Amniotic stem cell (primary cell): ENCODE data around the gene OR5D18.
"Not testable (repeated sequence)": the region's sequence is repeated elsewhere in the genome, so short reads cannot be mapped to it uniquely, and the experiment has no call there.

Experiments
- DNase-seq: peaks from one replicate; lab custom pipeline; 2025; lab: John Stamatoyannopoulos, UW

Gene OR5D18

DNA sequence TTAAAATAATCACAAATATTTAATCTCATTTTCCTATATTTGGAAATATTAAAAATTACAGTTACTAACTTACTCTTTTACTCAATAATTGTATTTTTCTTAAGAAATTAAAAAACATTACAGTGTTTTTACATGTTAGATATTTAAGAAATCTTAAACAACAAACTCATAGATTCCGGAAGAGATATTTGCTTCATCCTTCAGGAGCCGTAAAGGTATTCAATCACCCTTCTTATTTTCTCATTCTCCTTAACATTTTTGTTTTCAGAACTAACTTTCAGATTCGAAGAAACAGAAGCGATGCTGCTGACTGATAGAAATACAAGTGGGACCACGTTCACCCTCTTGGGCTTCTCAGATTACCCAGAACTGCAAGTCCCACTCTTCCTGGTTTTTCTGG, at the start of gene OR5D18:
OR5D18 (plus strand) TSS at position 301 of the 400 bp plus-strand sequence; CDS start at position 301, 0 bp downstream.
- no peak for DNase-seq

DNA sequence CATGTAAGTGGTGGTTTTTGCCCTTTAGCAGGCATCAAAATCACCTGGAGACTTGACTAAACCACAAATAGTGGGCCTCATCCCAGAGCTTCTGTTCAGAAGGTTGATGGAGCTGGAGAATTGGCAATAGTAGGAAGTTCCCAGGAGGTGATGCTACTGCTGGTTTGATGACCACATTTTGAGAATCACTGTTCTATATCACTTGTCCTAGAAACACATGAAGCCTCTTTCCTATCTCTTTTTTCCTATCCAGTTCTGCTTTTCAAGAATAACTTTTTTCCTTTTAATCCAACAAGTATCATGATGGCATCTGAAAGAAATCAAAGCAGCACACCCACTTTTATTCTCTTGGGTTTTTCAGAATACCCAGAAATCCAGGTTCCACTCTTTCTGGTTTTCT, 46.3 kb upstream of the OR5D18 start, which contains the start of gene OR5D13:
OR5D13 (plus strand) TSS at position 301 of the 400 bp plus-strand sequence; CDS start at position 301, 0 bp downstream.
- DNase-seq = no peak

DNA sequence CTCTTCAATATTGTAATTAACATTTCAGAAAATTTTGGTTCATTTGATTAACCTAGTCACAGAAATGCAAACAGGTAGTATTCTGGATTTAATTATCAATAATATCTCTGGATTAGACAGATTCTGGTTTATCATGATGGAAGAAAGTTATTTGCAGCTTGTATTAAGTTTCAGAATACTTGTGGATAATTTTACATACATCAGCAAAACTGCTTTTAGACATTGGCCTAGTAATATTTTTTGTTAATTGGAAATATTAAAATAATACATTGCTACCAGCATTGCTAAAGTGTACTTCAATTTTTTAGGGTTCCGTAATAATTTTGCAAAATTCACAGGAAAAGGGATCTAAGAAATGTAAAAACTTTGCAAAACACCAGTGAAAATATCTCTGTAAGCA, 27.8 kb upstream of the OR5D18 start:
- DNase-seq = no peak

DNA sequence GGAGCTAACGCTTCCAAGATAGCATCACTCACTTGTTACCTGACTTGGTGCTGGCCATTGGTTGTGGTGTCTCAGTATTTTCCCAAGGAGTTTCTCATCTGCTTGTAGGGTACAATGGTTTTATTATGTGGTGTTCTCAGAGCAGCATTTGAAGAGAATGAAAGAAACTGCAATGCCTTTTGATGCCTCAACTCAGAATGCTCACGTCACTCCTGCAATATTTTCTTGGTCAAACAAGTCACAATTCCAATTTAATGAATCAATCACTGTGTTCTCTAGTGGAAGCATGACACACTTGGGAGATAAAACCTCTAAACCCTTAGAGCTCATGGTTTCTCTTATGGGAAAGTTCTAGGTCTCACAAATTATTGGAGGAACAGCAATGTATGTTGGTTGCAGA, 26.1 kb upstream of the OR5D18 start:
- no peak for DNase-seq

DNA sequence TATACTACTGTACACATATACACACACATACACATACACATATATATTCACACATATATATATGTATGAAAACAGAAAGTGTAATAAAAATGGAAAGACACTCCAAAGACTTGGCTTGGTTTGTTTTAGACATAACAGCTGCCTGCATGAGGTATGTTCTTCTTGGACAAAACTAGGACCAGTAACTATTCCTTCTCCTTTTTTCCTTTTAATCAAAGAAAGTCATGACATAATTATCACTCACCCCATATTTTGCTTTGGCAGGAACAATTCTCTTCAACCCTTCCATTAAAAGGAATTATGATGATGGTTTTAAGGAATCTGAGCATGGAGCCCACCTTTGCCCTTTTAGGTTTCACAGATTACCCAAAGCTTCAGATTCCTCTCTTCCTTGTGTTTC, 24.2 kb upstream of the OR5D18 start, which contains the start of gene OR5D14:
OR5D14 (plus strand) TSS at position 301 of the 400 bp plus-strand sequence; CDS start at position 301, 0 bp downstream.
- no peak for DNase-seq

DNA sequence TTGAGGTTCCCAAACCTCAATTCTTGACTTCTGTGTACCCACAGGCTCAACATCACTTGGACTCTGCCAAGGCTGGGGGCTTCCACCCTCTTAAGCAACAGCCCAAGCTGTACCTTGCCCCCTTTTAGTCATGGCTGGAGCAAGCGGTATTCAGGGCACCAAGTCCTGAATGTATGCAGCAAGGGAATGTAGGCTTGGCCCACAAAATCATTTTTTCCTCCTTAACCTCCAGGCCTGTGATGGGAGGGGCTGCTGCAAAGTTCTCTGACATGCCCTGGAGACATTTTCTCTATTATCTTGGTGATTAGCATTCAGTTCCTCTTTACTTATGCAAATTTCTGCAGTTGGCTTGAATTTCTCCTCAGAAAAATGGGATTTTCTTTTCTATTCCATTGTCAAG, 13.2 kb upstream of the OR5D18 start:
- no peak for DNase-seq

DNA sequence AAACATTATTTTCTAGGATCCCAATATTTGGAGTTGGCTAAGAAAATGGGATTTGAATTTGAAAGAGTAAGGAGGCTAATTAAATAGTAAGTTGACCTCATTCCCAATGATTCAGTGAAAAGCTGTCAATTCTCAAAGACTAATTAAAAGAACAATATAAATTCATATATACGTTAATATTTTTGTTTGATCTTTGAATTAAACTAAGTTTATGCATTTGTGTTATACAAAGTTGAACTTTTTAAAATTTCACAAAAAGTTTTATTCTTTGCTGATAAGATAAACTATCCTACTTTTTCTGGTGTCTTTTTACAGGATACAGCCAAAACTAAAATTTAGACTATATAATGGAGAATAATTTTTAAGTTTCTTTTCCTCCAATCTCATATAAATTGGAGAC, 8.4 kb upstream of the OR5D18 start, which contains the start of gene OR5L1:
OR5L1 (plus strand) TSS at position 301 of the 400 bp plus-strand sequence. CDS start 100 bp downstream, outside the sequence.
- no peak for DNase-seq

DNA sequence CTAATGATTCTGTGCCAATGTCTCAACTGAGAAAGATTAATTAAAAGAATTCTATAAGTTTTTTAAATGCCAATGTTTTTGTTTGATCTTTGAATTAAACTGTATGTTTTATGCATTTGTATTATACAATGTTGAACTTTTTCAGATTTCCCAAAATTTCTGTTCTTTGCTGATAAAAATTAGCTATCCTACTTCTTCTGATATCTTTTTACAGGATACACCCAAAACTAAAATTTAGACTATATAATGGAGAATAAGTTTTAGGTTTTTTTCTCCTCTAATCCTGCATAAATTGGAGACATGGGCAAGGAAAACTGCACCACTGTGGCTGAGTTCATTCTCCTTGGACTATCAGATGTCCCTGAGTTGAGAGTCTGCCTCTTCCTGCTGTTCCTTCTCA, 7.5 kb downstream of the OR5D18 start, which contains the start of gene OR5L2:
OR5L2 (plus strand) TSS at position 301 of the 400 bp plus-strand sequence; CDS start at position 301, 0 bp downstream.
- DNase-seq = no peak

DNA sequence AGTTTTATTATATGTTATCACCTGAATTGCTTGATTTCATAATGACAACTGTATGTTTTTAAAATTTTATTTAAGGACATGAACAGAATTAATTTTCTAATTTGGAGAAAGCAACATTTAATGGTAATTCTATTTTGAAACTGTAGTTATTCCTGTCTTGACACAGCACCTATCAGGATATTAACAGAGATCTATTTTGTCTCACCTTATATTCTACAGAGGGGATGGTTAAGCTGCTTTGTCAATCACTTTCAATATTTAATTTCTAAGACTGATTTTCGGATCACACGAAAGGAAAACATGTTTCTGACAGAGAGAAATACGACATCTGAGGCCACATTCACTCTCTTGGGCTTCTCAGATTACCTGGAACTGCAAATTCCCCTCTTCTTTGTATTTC, 19.0 kb downstream of the OR5D18 start, which contains the start of gene OR5D16:
OR5D16 (plus strand) TSS at position 301 of the 400 bp plus-strand sequence; CDS start at position 301, 0 bp downstream.
- DNase-seq = no peak

DNA sequence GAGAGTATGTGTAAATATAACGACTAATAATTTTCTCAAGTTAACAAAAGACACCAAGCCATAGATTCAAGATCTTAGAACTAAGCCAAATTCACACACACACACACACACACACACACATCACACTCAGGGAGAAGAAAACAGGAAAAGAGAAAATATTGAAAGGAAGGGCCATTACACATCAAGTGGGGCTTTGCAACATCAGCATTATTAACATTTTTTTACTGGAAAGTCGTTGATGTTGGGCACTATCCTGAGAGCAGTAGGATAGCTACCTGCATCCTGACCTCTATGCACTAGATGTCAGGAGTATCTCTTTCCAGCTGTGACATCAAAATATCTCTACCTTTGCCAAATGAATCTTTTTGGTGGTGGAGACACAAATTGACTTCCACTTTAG, 28.0 kb downstream of the OR5D18 start:
- no peak for DNase-seq

DNA sequence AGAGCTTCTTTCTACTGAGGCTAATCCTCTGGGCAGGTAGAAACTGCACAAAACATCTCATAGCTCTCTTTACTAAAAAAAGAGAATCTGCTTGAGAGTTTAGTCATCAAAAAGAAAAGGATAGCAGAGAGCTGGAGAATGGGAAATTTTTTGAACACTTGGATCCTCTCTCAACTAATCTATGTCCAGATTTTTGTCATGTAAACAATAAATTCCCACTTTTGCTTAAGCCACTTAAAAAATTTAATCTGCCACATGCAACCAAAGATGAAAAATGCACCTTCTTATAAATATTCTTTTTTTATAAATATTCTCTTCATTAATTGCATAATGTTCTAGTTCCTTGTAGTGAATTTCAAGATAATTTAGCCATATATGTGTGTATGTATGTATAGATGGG, 29.6 kb downstream of the OR5D18 start:
- DNase-seq = no peak

DNA sequence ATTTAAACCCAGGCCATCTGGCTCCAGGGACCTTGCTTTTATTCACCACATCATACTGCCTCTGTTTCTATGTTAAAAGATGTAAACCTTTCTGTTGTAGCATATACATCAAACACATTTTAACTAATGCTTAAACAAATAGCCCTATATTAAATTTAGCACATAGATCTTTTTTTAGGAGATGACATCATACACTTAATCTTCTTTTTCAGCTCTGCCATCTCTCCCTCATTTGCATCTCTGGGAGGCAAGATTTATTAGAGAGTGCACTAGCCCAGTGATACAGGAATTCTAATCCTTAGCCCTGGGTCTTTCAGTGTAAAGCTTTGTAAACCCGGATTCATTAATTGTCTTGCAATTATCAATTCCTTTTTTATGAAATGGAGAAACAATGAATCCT, 32.7 kb downstream of the OR5D18 start:
- no peak for DNase-seq

DNA sequence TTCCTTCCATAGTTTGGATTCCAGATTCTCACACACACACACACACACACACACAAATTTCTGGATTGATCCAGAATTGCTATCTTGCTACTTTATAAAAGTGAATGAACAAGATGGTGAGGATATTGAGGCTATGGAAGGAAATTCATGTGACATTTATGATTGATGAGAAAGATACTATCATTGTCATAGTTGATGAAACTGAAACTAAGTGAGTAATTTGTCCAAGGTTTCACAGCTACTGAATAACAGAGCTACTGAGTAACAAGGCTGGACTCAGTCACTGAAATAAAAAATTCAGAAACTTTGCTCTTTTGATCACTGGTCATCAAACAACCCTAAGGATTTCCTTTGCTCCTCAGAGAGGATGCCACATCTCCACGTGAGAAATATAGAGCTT, 35.3 kb downstream of the OR5D18 start:
- DNase-seq = no peak

DNA sequence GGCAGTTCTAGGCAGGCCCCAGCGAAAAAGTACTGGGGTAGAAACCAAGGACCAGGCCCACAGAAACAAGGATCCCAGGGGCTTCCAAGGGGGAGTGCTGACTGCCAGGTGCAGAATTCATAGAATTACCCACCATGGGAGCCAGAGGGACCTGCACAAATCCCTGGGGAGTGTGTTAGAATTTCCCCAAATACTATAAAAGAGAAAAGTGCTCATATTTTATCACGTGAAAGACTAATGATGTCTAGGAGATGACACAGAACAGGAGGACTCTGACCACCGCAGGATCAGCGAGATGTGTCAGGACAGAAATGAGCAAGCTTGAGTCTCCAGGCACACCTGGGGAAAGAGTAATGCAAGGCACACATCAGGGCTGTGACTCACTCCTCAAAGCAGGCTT, 47.9 kb downstream of the OR5D18 start:
- DNase-seq = not testable (repeated sequence)
